HCT116 (cell line): ENCODE data around the gene MSI2. TPM values are rescaled to one million over a fixed set of nuclear protein-coding genes. Genes with fewer than 3 reads are reported as not detected.

Experiments
- ATAC-seq: fragments of 200-7000 bp; cut with Tn5 transposase; 2 replicates; pipeline ENCODE4 v1.9.1; 2020; ENCODE audit warnings: mild to moderate bottlenecking, moderate library complexity
- BruUV-seq: library from RNA; stranded (reverse); fragments of 400-500 nt; replicated peaks from 2 replicates; lab custom pipeline; 2021; lab: Mats Ljungman, UMichigan
- CTCF ChIA-PET: fragments of 300-600 bp; sonication (Branson Sonifier 250); formaldehyde crosslinking; loops from one replicate; lab custom pipeline; 2021; ENCODE audit warnings: antibody characterized with exemption; lab: Charles Lee
- POLR2A ChIA-PET: fragments of 300-600, 350-600 bp; sonication (Branson Sonifier 250); formaldehyde crosslinking; loops from one replicate; lab custom pipeline; 2021; ENCODE audit warnings: antibody characterized with exemption; lab: Charles Lee
- RAD21 ChIA-PET, 2 experiments: fragments of 300-600 bp; sonication (Branson Sonifier 250); formaldehyde crosslinking; loops; one replicate each; lab custom pipeline; 2023; ENCODE audit warnings: low total read pairs in 2 of 2; ENCODE audit not compliant: uncharacterized antibody in 2 of 2, unreplicated experiment in 2 of 2, low non-redundant PET in 1 of 2; lab: Charles Lee
- DNase-seq: peaks from one replicate; pipeline ENCODE4 v3.0.0-alpha.2; 2010; ENCODE audit warnings: low read depth, low spot score
- H2AFZ ChIP-seq: fragments of 200-600 bp; shearing (Covaris generic), sonication (generic); 2 replicates; pipeline ENCODE4 v1.6.1; 2017; ENCODE audit warnings: low read depth, mixed run types, mixed read lengths, antibody characterized with exemption, low read length; ENCODE audit not compliant: poor library complexity, severe bottlenecking
- H3K27ac ChIP-seq: 2 replicates; pipeline ENCODE4 v1.5.1; 2012; ENCODE audit warnings: low read depth, low read length
- H3K27me3 ChIP-seq: fragments of 200-600 bp; sonication (generic); 2 replicates; pipeline ENCODE4 v1.6.1; 2016; ENCODE audit warnings: mixed run types, low read length, mixed read lengths; ENCODE audit not compliant: insufficient read depth
- H3K36me3 ChIP-seq, 2 experiments: fragments of 200-500 bp in 1 of 2; fragments of 200-600 bp in 1 of 2; sonication (Bioruptor generic) in 1 of 2; sonication (generic) in 1 of 2; 2 replicates each; pipeline versions ENCODE4 v1.5.1 to v1.6.1; 2014 to 2016; ENCODE audit warnings: low read length in 2 of 2, inconsistent platforms in 1 of 2, mixed read lengths in 1 of 2, mixed run types in 1 of 2; ENCODE audit not compliant: insufficient read depth in 2 of 2, control insufficient read depth in 1 of 2
- H3K4me1 ChIP-seq, 2 experiments: fragments of 200-600 bp in 1 of 2; sonication (generic) in 1 of 2; 2 replicates each; pipeline versions ENCODE4 v1.5.1 to v1.6.1; 2012 to 2017; ENCODE audit warnings: low read length in 2 of 2, inconsistent platforms in 1 of 2, mild to moderate bottlenecking in 1 of 2, mixed read lengths in 1 of 2, mixed run types in 1 of 2, moderate library complexity in 1 of 2; ENCODE audit not compliant: insufficient read depth in 2 of 2, control insufficient read depth in 1 of 2
- H3K4me2 ChIP-seq: fragments of 200-600 bp; sonication (generic); 2 replicates; pipeline ENCODE4 v1.6.1; 2017; ENCODE audit warnings: mixed run types, low read length, mixed read lengths
- H3K4me3 ChIP-seq, 2 experiments: fragments of 200-600 bp in 1 of 2; sonication (generic) in 1 of 2; replicated peaks in 1 of 2; 2 replicates each; pipeline ENCODE4 v1.5.1; 2011 to 2016; ENCODE audit warnings: low read length in 2 of 2, control low read depth in 1 of 2, low read depth in 1 of 2, mild to moderate bottlenecking in 1 of 2, mixed read lengths in 1 of 2, mixed run types in 1 of 2
- H3K79me2 ChIP-seq: fragments of 200-600 bp; sonication (generic); 2 replicates; pipeline ENCODE4 v1.6.1; 2017; ENCODE audit warnings: mild to moderate bottlenecking, mixed run types, low read length, moderate library complexity, mixed read lengths; ENCODE audit not compliant: insufficient read depth
- H3K9ac ChIP-seq: fragments of 200-600 bp; sonication (generic); 2 replicates; pipeline ENCODE4 v1.6.1; 2016; ENCODE audit warnings: low read length, mixed read lengths
- H3K9me2 ChIP-seq: fragments of 200-600 bp; sonication (generic), shearing (Covaris generic); 2 replicates; pipeline ENCODE4 v1.6.1; 2017; ENCODE audit warnings: mixed run types, mild to moderate bottlenecking, moderate library complexity; ENCODE audit not compliant: insufficient read depth
- H3K9me3 ChIP-seq, 2 experiments: fragments of 200-500 bp in 1 of 2; fragments of 200-600 bp in 1 of 2; sonication (Bioruptor generic) in 1 of 2; sonication (generic) in 1 of 2; 2 replicates each; pipeline ENCODE4 v1.6.1; 2014 to 2017; ENCODE audit warnings: low read length in 2 of 2, mixed read lengths in 2 of 2, inconsistent platforms in 1 of 2, low read depth in 1 of 2, mild to moderate bottlenecking in 1 of 2, mixed run types in 1 of 2, moderate library complexity in 1 of 2; ENCODE audit not compliant: control insufficient read depth in 1 of 2, insufficient read depth in 1 of 2
- H4K20me1 ChIP-seq: fragments of 200-600 bp; sonication (generic), shearing (Covaris generic); 2 replicates; pipeline ENCODE4 v1.6.1; 2017; ENCODE audit warnings: mixed run types, mild to moderate bottlenecking, moderate library complexity; ENCODE audit not compliant: insufficient read depth
- CEBPB ChIP-seq: IDR thresholded peaks from 2 replicates; pipeline ENCODE4 v1.6.1; 2012; ENCODE audit warnings: low read depth
- EZH2phosphoT487 ChIP-seq: fragments of 200-600 bp; IDR thresholded peaks from 2 replicates; pipeline ENCODE4 v1.6.1; 2018; ENCODE audit warnings: antibody characterized with exemption, borderline replicate concordance
- FOSL1 ChIP-seq: IDR thresholded peaks from 2 replicates; pipeline ENCODE4 v1.6.1; 2012; ENCODE audit warnings: low read depth
- JUND ChIP-seq: IDR thresholded peaks from 2 replicates; pipeline ENCODE4 v1.6.1; 2012
- POLR2A ChIP-seq: IDR thresholded peaks from 2 replicates; pipeline ENCODE4 v1.7.0; 2011; ENCODE audit warnings: borderline replicate concordance; ENCODE audit not compliant: insufficient read depth, insufficient read length; ENCODE audit errors: extremely low read depth
- RAD21 ChIP-seq: IDR thresholded peaks from 2 replicates; pipeline ENCODE4 v1.6.1; 2012; ENCODE audit warnings: low read depth, mild to moderate bottlenecking
- SIN3A ChIP-seq: IDR thresholded peaks from 2 replicates; pipeline ENCODE4 v1.6.1; 2012; ENCODE audit warnings: low read depth
- SRF ChIP-seq: IDR thresholded peaks from 2 replicates; pipeline ENCODE4 v1.6.1; 2012; ENCODE audit warnings: low read depth
- TCF7L2 ChIP-seq: IDR thresholded peaks from 2 replicates; pipeline ENCODE4 v1.7.0; 2011; ENCODE audit warnings: borderline replicate concordance, inconsistent platforms; ENCODE audit not compliant: insufficient read depth, insufficient read length; ENCODE audit errors: extremely low read depth
- YY1 ChIP-seq: IDR thresholded peaks from 2 replicates; pipeline ENCODE4 v1.6.1; 2011; ENCODE audit warnings: low read length, low read depth, moderate library complexity, mild to moderate bottlenecking; ENCODE audit not compliant: insufficient replicate concordance; ENCODE audit errors: extremely low read depth
- ZNF274 ChIP-seq: fragments of 200-500 bp; sonication (Bioruptor generic); IDR thresholded peaks from 2 replicates; pipeline ENCODE4 v1.6.1; 2014; ENCODE audit warnings: mild to moderate bottlenecking, low read depth, low read length, inconsistent platforms
- intact Hi-C: fragments of 100-400 bp; cut with micrococcal nuclease; formaldehyde crosslinking; loops from 2 replicates; pipeline ENCODE4 v1.10.0; 2022
- total RNA-seq: library from RNA; stranded (reverse); gene quantifications from one replicate; pipeline ENCODE4 v1.2.1, GENCODE V29; 2021; ENCODE audit not compliant: unreplicated experiment
- TF ChIP-seq, protein P1 (sequence below): IDR thresholded peaks from 2 replicates; pipeline ENCODE4 v1.6.1; 2012; ENCODE audit warnings: low read depth
- TF ChIP-seq, protein P2 (sequence below): IDR thresholded peaks from 2 replicates; pipeline ENCODE4 v1.6.1; 2011; ENCODE audit warnings: mild to moderate bottlenecking, low read length, moderate library complexity; ENCODE audit not compliant: insufficient replicate concordance; ENCODE audit errors: extremely low read depth
- TF ChIP-seq, protein P3 (sequence below), 3 experiments: fragments of 200-600 bp in 1 of 3; sonication (generic) in 1 of 3; IDR thresholded peaks in 2 of 3; conservative IDR thresholded peaks in 1 of 3; 2 replicates each; pipeline ENCODE4 v1.5.1; 2012 to 2017; ENCODE audit warnings: low read depth in 2 of 3, low read length in 2 of 3, antibody characterized with exemption in 1 of 3, borderline replicate concordance in 1 of 3, control low read depth in 1 of 3, mild to moderate bottlenecking in 1 of 3, mixed read lengths in 1 of 3, mixed run types in 1 of 3, moderate library complexity in 1 of 3; ENCODE audit not compliant: insufficient read depth in 1 of 3
- TF ChIP-seq, protein P4 (sequence below): IDR thresholded peaks from 2 replicates; pipeline ENCODE4 v1.6.1; 2012

Gene MSI2
- total RNA-seq, 1 experiment from 2014 or later, result 137 TPM

DNA sequence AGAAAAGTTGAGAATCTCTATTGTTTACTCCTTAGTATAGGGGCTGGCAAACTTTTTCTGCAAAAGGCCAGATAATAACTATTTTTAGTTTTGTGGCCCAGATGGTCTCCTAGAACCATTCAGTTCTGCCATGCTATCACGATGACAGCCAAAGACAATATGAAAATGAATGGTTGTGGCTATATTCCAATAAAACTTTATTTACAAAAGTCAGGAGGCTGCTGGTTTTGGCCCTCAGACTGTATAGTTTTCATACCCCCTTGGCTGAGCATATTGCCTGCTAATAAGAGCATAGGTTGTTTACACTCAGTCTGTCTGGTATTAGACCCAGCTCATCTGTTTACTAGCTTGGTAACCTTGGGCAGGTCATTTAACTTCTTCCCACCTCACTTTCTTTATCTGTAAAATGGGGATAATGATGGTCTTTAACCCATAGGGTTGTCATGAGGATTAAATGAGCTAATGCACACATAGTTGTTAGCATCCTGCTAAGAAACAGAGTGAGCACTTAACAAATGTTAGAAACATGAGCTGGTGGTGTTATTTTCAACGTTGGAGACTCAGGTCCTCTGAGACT lies 156.3 kb downstream of the MSI2 start:
- ChIA-PET POLR2A (interaction anchor here (0.6 kb wide), 1 partner anchor 94 kb away, joined by 3 read pairs; no protein-coding TSS in a partner anchor), CTCF (interaction anchor here (1.7 kb wide), 1 partner anchor 170 kb away, joined by 4 read pairs; no protein-coding TSS in a partner anchor), RAD21 (no interaction called here)
- H3K9me2 ChIP-seq, result no peaks in the 10 kb centered on the region
- no peak overlapping the region for H3K9ac ChIP-seq
- peaks cover 6 to 9% of the 10 kb centered on the region in 2 experiments for H3K4me1 ChIP-seq
- intact Hi-C loops, result no loop called here
- ATAC-seq (no peak), DNase-seq (no peak)
- H3K9me3 ChIP-seq, result no peaks in the 10 kb centered on the region
- H3K4me2 ChIP-seq, result no peak overlapping the region
- H3K79me2 ChIP-seq, result no peaks in the 10 kb centered on the region
- H2AFZ ChIP-seq, result no peak overlapping the region
- H3K27me3 ChIP-seq, result no peaks in the 10 kb centered on the region
- H4K20me1 ChIP-seq, result no peaks in the 10 kb centered on the region
- no peak overlapping the region for H3K4me3 ChIP-seq
- BruUV-seq, result no TSS peak
- H3K27ac ChIP-seq, result no peak overlapping the region
- H3K36me3 ChIP-seq, result no peaks in the 10 kb centered on the region
- no peak for TF ChIP-seq CEBPB
- no peak for TF ChIP-seq SIN3A
- TF ChIP-seq JUND, result no peak
- TF ChIP-seq, protein P1, sequence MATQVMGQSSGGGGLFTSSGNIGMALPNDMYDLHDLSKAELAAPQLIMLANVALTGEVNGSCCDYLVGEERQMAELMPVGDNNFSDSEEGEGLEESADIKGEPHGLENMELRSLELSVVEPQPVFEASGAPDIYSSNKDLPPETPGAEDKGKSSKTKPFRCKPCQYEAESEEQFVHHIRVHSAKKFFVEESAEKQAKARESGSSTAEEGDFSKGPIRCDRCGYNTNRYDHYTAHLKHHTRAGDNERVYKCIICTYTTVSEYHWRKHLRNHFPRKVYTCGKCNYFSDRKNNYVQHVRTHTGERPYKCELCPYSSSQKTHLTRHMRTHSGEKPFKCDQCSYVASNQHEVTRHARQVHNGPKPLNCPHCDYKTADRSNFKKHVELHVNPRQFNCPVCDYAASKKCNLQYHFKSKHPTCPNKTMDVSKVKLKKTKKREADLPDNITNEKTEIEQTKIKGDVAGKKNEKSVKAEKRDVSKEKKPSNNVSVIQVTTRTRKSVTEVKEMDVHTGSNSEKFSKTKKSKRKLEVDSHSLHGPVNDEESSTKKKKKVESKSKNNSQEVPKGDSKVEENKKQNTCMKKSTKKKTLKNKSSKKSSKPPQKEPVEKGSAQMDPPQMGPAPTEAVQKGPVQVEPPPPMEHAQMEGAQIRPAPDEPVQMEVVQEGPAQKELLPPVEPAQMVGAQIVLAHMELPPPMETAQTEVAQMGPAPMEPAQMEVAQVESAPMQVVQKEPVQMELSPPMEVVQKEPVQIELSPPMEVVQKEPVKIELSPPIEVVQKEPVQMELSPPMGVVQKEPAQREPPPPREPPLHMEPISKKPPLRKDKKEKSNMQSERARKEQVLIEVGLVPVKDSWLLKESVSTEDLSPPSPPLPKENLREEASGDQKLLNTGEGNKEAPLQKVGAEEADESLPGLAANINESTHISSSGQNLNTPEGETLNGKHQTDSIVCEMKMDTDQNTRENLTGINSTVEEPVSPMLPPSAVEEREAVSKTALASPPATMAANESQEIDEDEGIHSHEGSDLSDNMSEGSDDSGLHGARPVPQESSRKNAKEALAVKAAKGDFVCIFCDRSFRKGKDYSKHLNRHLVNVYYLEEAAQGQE, result no peak
- no peak for TF ChIP-seq YY1
- TF ChIP-seq, protein P2, sequence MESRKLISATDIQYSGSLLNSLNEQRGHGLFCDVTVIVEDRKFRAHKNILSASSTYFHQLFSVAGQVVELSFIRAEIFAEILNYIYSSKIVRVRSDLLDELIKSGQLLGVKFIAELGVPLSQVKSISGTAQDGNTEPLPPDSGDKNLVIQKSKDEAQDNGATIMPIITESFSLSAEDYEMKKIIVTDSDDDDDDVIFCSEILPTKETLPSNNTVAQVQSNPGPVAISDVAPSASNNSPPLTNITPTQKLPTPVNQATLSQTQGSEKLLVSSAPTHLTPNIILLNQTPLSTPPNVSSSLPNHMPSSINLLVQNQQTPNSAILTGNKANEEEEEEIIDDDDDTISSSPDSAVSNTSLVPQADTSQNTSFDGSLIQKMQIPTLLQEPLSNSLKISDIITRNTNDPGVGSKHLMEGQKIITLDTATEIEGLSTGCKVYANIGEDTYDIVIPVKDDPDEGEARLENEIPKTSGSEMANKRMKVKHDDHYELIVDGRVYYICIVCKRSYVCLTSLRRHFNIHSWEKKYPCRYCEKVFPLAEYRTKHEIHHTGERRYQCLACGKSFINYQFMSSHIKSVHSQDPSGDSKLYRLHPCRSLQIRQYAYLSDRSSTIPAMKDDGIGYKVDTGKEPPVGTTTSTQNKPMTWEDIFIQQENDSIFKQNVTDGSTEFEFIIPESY, result no peak
- TF ChIP-seq RAD21, result no peak
- TF ChIP-seq, protein P3, sequence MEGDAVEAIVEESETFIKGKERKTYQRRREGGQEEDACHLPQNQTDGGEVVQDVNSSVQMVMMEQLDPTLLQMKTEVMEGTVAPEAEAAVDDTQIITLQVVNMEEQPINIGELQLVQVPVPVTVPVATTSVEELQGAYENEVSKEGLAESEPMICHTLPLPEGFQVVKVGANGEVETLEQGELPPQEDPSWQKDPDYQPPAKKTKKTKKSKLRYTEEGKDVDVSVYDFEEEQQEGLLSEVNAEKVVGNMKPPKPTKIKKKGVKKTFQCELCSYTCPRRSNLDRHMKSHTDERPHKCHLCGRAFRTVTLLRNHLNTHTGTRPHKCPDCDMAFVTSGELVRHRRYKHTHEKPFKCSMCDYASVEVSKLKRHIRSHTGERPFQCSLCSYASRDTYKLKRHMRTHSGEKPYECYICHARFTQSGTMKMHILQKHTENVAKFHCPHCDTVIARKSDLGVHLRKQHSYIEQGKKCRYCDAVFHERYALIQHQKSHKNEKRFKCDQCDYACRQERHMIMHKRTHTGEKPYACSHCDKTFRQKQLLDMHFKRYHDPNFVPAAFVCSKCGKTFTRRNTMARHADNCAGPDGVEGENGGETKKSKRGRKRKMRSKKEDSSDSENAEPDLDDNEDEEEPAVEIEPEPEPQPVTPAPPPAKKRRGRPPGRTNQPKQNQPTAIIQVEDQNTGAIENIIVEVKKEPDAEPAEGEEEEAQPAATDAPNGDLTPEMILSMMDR (IDR thresholded peaks at IDR 0.05 in 2 of 3, conservative IDR thresholded peaks at IDR 0.05 in 1 of 3; ENCODE audit: borderline replicate concordance in 1 of 3, insufficient read depth in 1 of 3, low read depth in 2 of 3, low read length in 2 of 3), result no peak
- TF ChIP-seq TCF7L2, result no peak
- TF ChIP-seq FOSL1, result no peak
- no peak for TF ChIP-seq SRF
- TF ChIP-seq EZH2phosphoT487, result no peak
- TF ChIP-seq, protein P4, sequence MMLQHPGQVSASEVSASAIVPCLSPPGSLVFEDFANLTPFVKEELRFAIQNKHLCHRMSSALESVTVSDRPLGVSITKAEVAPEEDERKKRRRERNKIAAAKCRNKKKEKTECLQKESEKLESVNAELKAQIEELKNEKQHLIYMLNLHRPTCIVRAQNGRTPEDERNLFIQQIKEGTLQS, result no peak
- TF ChIP-seq POLR2A, result no peak
- TF ChIP-seq ZNF274, result no peak
